Body of pancreas (tissue), 4 donors: ENCODE measurements around the gene FGF12.

Experiments
- CTCF ChIP-seq, 7 experiments: fragments of 450-650 bp in 4 of 7; fragments of 200-600 bp in 3 of 7; sonication (generic) in 3 of 7; IDR thresholded peaks; one replicate each; pipeline ENCODE4 v1.5.1; 2016 to 2019; ENCODE audit warnings: antibody characterized with exemption in 7 of 7
- POLR2A ChIP-seq, 3 donors: fragments of 450-650 bp; IDR thresholded peaks; one replicate each; pipeline ENCODE4 v1.6.1; 2016; ENCODE audit warnings: antibody characterized with exemption in 3 of 3, mild to moderate bottlenecking in 2 of 3

DNA sequence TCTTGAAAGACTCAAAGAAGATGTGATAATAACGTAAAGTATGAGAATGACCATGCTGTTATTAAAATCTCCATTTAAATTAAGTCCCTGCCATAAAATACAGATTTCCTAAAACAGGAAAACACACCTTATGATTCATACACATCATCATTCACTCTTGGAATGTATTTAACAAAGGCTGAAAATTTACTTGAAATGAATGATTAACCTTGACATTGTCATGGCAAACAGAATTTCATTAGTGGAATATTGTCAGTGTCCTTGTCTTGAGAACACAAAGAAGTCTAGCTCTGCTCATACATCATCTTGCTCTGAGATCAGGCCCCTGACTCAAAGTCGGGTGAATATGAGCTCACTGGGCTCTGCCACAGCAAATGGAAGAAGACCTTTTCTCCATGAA lies 313.9 kb downstream of the FGF12 start:
- TF ChIP-seq CTCF (IDR thresholded peaks at IDR 0.05) (no peak), POLR2A (IDR thresholded peaks at IDR 0.05) (no peak)
